GM20000 (cell line): ENCODE measurements around the gene TEX101.

Source experiments
- DNase-seq: peaks from one replicate; pipeline ENCODE4 v3.0.0; 2012; ENCODE audit warnings: low spot score
- CTCF ChIP-seq: IDR thresholded peaks from 2 replicates; pipeline ENCODE4 v1.5.1; 2012; ENCODE audit warnings: mild to moderate bottlenecking, control low read depth; ENCODE audit errors: extremely low read depth, missing control alignments

Gene TEX101

GRCh38 chr19:43450545-43450997 is 35.9 kb downstream of the TEX101 start:
- TF ChIP-seq CTCF = no peak

DNA sequence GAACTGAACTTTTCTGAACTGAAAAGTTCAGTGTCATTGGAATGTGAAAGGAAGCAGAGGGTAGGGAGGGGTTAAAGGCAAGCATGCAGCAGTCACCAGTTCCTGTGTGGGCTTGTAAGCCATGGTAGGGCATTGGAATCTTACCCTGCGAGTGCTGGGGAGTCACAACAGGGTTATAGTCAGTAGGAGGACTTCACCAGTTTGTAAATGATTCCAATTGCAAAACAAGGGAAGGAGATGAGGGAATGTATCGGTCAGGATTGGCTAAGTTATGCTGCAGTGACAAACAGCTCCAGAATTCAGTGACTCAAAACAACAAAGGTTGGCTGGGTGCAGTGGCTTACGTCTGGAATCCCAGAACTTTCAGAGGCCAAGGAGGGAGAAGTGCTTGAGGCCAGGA is 37.9 kb downstream of the TEX101 start:
- no peak for TF ChIP-seq CTCF
- no peak for DNase-seq

More at GRCh38 chr19:43450545-43450997, 35.9 kb downstream of the TEX101 start:
- no peak for DNase-seq

- no peak for TF ChIP-seq CTCF
These were observed 39.3 kb downstream of the TEX101 start for GRCh38 chr19:43454031-43454430.

GRCh38 chr19:43455321-43456113 is 40.8 kb downstream of the TEX101 start:
- DNase-seq = no peak

More at GRCh38 chr19:43454031-43454430, 39.3 kb downstream of the TEX101 start:
- no peak for DNase-seq

DNA sequence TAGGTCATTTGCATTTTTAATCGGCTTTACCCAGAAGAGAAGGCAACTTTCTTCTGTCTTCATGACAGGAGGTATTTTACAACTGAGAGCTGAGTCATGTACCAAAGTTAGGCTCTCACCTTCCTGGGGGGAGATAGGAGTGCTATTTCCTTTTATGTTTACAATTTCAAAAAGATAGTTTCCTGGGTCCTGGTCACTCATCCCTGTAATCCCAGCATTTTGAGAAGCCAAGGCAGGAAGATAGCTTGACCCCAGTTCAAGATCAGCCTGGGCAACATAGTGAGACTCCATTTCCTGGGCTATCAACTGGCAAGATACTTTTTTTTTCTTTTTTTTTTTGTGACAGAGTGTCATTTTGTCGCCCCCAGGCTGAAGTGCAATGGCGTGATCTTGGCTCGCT is 43.1 kb downstream of the TEX101 start:
- TF ChIP-seq CTCF = no peak
- DNase-seq = no peak

More at GRCh38 chr19:43455321-43456113, 40.8 kb downstream of the TEX101 start:
- TF ChIP-seq CTCF = no peak

- DNase-seq = no peak
- no peak for TF ChIP-seq CTCF
These were observed 45.8 kb downstream of the TEX101 start for GRCh38 chr19:43460362-43461016.

GRCh38 chr19:43461303-43461702 is 46.6 kb downstream of the TEX101 start:
- no peak for DNase-seq
- no peak for TF ChIP-seq CTCF
